ENCODE results near the gene DNAJB6. TPM values are rescaled to one million over a fixed set of nuclear protein-coding genes. Genes with fewer than 3 reads are reported as not detected.

DNAJB6 gene
- total RNA-seq (2014; rRNA removed; shearing (Covaris generic)) = 75.4 and 101 TPM in 2 replicates
- polyA plus RNA-seq (2014; cell fraction: nucleus; rRNA removed) = 85.5 and 99.8 TPM in 2 replicates

DNA sequence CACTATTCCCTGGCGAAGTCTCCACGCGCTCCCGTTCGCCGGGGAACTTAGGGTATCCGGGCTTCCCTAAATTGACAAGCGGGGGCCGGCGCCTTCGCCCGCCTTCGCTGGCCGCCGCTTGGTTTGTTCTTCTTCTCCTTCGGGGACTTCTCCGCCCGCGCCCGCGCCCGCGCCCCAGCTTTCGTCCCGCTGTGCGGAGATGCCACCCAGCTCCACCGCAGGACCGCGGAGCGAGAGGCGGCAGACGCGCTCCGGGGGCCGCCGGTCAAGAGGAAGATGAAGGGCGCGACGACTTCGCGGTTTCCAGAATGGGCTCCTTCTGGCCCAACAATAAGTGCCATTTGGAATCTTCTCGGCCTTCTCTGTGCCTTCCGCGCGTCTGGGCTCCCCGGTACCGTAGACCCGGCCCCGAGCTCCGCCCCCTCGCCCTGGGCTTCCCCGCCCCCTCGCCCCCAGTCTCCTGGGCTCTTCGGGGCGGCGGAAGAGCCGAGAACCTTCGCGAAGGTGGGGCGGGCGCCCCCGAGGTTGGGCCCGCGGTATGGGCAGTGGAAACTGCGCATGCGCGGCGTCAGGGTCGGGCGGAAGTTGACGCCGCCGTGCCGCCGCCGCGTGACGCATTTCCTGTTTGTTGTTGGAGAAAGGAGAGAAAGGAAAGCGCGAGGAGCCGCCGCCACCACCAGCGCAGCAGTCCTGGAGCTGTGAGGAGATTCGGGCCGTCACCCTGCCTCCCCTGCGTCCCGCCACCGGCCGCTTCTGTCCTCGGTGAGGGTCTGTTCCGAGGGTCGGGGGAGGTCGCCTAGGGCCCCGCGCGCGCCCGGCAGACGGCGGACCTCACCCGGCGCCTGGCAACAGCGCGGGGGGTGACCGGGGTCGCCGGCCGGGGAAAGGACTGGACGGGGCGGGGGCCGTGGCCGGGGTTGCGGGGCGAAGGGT, at the start of gene DNAJB6:
Gene DNAJB6, plus strand, starts transcription at position 622 of the 933 bp plus-strand sequence. CDS start 21,569 bp downstream, outside the sequence.
- peak; percentile 91 for DNase-seq (ENCODE audit: extremely low read depth, low read depth)

DNA sequence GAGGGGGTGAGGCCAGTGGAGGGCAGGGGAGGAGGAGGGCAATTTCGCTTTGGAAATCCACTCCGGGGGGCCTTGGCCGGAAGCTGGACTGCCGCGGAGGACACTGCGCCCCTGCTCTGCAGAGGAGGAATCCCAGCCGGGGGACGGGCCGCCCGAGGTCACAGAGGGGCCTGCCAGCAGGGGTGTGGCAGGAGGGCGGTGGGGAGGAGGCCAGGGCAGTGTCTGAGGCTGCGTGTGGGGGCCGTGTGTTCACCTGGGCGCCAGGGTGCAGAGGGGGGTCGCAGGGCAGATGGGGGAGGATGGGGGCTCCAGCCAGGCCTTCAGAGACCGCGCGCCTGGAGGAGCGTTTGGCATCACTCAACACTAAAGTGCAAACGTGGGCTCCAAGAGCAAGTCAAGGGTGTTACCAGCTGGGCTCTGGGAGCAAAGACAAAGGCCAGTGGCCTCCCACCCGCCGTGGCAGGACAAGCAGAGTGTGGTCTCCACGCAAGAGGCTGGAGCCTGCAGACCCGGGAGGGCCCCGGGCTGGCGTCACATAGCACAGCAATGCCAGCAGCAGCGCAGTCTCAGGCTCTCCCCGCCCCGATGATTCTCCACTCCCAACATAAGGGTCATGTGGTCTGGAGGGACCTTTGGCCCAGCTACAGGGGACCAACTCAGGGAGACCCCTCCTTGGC, 45.3 kb upstream of the DNAJB6 start:
- no peak for DNase-seq (ENCODE audit: extremely low read depth, low read depth)

DNA sequence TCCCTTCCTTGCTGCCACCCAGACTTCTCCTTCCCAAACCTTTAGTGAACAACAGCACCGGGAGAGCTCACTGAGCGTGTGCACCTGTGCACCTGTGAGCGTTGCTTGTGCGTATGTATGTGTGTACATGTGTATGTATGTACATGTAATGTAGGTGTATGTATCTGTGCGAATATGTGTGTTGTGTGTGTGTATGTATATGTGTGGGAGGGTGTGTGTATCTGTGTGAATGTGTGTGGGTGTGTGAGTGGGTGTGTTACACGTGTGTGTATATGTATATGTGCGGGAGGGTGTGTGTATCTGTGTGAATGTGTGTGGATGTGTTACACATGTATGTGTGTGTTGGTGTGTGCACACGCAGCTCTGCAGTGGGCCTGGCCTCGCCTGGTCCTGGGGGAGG, 44.5 kb upstream of the DNAJB6 start:
- no peak for DNase-seq (ENCODE audit: extremely low read depth, low read depth)

DNA sequence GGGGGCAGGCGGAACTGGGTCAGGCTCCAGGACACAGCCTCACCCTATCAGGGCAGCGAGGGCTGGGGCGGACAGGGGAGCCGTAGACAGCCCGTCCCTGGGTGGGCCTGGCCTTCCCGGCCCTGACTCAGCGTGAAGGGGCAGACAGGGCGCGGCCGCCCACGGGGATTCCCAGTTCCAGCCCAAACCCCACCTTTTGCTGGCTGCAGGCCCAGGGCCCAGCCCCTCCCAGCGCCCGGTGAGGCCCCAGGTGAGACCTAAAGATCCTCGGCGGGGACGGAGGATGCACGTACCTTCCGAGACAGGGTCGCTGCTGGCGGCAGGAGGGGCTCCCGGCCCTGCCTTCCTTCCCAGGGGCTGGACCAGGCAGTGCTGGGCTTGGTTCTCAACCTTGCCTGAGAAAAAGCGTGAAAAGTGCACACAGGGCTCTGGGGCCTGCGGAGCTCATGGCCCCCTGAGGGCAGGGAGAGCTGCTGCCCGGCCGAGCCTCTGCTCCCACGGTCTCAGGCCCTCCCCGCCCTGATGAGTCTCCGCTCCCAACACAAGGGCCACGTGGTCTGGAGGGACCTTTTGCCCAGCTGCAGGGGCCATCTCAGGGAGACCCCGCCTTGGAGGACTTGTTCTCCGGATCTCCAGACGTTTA, 43.9 kb upstream of the DNAJB6 start:
- DNase-seq (ENCODE audit: extremely low read depth, low read depth) = no peak

DNA sequence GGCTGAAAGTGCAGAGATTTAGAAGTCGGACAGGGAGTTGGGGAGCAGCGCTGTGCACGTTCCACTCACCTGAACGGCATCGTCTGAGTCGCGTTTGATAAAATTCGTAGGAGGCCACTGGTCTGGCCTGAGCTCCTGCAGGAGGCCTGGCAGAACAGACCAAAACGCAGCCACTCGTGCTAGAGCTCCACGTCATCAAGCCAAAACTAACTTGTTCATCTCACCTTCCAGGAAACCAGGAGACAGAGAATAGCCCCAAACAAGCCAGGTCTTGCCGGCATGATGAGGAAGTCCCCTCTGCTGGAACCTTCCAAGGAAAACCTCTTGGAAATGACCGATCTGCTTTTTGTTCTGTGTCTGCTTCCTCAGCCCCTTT, 43.4 kb upstream of the DNAJB6 start:
- no peak for DNase-seq (ENCODE audit: extremely low read depth, low read depth)

DNA sequence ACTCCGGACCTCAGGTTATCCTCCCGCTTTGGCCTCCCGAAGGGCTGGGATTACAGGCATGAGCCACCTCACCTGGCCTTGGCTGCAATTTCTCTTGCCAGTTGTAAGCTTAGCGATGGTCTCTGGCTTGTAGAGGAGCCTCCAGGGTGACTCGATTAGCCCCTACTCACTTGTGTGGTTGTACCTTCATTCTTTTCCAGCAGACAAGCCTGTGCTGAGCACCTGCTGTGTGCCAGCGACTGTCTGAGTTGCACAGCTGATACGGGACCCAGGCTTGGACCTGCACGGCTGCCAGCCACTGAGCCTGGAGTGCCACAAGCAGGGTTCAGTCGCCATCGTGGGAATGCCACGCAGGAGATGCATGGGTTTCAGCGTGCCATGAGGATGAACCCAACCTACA, 42.0 kb upstream of the DNAJB6 start:
- DNase-seq (ENCODE audit: extremely low read depth, low read depth) = no peak

DNA sequence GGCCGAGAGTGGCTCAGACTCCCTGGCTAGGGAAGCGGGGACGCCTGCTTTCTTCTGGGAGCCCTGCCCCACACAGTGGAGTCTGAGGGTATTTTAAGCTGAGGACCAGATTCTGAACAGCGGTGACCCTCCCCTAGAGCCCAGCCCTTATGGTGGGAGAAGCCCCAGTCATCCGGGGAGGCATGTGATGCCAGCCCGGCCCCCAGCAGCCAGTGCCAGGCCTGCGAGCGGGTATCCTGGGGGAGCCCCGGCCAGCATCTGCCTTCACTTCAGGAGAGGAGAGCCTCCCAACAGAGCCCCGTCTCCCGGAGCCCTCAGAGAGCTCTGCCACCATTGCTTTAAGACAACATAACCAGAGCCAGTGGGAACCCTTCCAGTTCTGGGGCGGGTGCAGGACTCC, 41.5 kb upstream of the DNAJB6 start:
- DNase-seq (ENCODE audit: extremely low read depth, low read depth) = no peak

DNA sequence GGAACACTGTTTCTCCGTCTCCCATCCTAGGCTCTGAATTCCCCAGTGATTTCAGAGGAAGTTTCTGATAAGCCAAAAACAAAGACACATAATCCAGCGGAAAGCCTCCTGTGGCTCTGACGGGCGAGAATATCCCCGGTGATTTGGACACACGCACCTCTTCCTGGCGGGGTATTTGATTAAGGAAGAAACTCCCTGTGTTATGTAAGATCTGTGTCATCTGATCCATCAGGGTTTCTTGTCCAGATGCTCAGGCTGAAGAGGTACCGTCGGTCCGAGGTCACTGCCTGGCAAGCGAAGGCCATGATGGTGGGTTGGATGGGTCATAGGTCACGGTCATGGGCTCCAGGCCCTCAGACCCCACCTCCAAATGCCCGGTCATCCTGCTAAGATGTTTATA, 39.6 kb upstream of the DNAJB6 start:
- DNase-seq (ENCODE audit: extremely low read depth, low read depth) = no peak

DNA sequence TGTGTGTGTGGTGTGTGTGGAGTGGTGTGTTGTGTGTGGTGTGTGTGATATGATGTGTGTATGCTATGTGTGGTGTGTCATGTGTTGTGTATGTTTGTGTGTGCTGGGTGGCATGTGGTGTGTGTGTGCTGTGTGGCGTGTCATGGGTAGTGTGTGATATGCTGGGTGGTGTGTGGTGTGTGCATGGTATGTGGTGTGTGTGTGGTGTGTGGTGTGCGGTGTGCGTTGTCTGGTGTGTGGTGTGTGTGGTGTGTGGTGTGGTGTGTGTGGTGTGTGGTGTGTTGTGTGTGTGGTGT, 37.5 kb upstream of the DNAJB6 start:
- DNase-seq (ENCODE audit: extremely low read depth, low read depth) = no peak

DNA sequence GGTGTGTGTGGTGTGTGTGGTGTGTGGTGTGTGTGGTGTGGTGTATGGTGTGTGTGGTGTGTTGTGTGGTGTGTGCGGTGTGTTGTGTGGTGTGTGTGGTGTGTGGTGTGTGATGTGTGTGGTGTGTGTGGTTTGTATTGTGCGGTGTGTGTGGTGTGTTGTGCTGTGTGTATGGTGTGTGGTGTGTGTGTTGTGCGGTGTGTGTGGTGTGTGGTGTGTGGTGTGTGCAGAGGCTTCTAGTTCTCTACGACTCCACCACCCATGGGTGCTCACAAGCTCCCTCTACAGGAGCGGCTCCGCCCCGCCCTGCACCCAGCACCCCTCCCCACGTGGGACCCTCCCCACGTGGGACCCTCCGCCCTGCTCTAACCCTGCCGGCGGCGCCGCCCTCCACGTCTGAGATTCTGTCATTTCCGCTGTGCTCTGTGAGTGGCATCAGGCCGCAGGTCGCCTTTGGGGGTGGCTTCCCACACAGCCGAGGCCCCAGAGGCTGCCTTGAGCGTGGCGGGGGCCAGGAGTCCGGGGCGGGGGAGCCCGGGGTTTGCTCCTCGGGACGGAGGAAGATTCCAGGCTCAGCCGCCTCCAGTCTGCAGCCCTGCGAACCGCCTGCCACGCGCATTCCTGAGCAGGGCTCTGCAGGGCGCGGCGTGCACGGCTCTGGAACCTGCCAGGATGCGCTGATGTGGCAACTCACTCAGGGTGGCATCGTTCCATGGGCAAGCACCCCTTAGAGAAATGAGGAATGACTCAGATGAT, 37.0 kb upstream of the DNAJB6 start:
- peak; percentile 46 for DNase-seq (ENCODE audit: extremely low read depth, low read depth)

DNA sequence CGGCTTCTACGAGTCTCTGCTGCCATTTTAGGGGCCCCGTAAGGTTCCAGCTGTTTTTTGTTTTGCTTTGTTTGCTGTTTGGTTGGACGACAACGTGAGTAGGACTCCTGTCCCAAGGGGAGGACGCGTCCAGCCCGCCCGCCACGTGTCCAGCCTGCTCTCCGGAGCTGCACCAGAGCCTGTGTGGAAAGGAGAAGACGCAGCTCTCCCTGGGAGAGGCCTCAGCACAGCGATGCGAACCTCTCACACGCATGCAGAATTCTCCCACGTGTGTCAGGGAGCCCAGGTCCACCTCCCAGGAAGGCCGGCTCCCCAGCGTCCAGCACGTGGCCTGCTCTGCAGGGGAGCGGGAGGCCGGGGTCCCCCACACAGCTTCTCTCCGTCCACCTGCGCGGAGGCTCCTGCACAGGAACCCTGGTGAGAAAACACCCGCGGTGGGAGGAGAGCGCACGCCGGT, 36.4 kb upstream of the DNAJB6 start:
- DNase-seq (ENCODE audit: extremely low read depth, low read depth) = no peak

DNA sequence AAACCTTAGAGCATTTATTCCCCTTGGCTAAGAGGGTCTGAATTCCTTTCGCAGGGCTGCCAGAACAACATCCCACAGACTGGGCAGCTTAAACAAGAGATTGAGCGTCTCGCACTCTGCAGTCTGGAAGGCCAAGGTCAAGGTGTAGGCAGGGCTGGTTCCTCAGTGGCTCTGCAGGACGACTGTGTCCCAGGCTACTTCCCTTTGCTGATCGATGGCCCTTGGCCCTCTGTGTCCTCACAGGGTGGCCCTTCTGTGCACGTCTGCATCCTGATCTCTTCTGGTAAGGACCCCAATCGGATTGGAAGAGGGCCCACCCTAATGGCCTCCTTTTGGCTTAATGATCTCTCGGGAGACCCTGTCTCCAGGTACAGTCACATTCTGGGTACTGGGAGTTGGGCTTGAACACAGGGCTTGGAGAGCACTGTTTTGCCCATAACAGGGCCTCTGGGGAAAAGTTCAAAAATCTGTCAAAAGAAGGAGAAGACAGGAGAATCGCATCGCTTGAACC, 35.1 kb upstream of the DNAJB6 start:
- no peak for DNase-seq (ENCODE audit: extremely low read depth, low read depth)

DNA sequence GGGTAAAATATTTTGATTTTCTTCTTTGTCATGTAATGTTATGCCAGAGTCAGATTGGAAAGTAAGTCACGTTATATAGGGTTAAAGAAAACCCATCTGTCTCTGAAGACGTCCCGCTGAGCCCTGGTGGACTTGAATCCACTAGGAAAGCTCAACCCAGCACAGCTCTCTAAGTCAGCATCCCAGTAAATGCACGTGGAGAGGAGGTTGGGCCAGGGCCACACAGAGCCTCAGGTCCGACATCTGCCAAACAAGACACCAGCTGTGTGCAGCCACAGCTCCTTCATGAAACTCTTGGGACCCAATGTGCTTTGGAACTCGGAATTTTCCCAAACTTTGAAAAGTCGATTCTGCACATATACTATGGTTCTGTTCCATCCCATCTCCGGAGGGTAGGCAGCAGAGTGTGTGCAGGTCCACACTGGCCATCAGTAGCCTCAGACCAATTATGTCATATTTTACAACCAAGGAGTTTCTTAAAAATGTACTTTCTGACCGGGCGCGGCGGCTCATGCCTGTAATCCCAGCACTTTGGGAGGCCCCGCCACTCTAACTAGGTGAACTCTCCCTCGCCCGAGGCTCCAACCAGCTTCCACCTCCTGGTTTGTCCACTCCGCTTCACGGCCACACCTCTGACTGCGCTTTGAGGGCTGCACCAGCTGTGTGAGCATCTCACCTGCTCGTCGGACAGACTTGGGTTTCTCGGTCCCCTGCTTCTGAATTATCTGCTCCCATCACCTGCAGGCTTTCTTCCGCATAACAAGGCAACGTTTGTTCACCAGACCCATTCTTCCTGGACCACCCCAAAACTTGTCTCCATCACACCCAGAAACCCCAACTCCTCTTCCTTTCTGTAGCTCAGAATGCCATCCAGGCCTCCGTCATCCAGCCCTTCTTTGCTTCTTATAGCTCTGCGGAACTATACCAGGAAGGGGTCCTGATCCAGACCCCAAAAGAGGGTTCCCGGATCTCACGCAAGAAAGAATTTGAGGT, 29.7 kb upstream of the DNAJB6 start:
- DNase-seq (ENCODE audit: extremely low read depth, low read depth) = no peak

DNA sequence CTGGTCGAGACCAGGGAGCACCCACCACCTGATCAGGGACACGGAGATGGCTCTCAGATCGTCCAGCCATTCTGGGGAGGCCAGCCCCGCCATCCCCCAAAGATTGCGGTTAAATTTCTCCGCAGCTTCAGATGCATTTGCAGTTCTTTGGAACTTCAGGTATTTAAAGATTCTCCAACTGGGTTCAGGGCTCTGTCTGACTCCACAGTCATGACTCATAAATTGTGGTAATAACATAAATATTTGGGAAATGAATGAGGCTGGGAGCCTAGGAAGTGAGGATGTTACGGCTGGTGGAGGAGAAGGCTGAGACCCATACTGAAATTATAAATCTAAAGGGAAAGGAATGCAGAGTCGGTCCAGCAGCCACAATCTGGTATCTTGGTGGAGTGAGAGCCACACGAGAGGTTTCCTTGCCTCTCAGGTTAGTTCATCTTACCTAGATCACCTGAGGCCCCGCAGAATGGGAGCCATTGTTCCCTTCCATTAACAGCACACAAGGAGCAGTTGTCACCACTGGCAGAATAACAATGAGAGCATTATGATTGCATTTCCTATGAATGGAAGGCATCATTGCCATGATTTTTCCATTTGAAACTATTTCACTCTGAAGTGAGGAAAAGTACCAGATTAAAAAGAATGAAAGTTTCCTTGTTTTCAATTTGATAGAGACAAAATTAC, 26.7 kb upstream of the DNAJB6 start:
- no peak for DNase-seq (ENCODE audit: extremely low read depth, low read depth)

DNA sequence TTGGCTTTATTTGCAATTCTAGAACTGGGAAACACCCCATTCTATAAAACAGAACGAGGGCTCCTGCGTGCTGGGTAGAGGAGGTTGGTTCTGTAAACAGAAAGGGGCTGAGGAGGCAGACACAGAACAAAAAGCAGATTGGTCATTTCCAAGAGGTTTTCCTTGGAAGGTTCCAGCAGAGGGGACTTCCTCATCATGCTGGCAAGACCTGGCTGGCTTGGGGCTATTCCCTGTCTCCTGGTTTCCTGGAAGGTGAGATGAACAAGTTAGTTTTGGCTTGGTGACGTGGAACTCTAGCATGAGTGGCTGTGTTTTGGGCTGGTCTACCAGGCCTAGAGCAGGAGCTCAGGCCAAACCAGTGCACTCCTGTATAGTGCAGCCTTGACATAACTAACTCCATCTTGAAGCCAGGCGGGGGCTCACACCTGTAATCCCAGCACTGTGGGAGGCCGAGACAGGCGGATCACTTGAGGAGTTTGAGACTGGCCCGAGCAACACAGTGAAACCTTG, 26.1 kb upstream of the DNAJB6 start:
- DNase-seq (ENCODE audit: extremely low read depth, low read depth) = no peak

DNA sequence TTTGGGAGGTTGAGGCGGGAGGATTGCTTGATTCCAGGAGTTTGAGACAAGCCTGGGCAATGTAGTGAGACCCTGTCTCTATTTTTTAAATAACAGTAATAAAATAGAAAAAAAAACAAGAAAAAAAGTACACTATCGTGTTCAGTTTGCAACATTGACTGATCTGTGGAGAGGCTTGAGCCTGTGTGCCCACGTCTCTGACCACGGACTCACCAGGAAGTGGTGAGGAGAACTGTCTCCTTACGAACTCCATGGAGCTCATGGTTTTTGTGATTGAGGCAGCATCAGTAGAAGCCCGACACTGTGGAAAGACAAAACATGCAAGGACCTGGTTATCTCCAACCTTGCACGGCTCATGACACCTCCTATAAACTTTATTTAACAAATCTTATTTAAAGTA, 23.9 kb upstream of the DNAJB6 start:
- no peak for DNase-seq (ENCODE audit: extremely low read depth, low read depth)

DNA sequence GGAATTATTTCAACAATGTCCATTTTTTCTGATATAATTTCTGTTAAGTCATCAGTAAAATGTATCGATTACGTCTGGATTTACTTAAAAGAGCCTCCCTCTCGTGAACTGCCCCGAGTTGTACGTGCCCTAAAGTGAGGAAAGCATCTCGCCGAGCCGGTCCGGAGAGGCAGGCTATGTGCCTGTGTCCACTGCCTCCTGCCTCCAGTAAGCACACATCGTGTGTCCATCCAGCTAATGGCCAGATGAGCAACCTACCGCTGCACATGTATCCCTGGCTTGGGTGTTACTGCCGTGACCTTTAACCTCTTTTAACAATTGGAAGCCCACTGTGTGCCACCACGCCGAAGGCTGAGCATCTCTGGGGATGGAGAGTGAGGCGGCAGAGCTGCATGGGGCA, 23.2 kb upstream of the DNAJB6 start:
- no peak for DNase-seq (ENCODE audit: extremely low read depth, low read depth)

DNA sequence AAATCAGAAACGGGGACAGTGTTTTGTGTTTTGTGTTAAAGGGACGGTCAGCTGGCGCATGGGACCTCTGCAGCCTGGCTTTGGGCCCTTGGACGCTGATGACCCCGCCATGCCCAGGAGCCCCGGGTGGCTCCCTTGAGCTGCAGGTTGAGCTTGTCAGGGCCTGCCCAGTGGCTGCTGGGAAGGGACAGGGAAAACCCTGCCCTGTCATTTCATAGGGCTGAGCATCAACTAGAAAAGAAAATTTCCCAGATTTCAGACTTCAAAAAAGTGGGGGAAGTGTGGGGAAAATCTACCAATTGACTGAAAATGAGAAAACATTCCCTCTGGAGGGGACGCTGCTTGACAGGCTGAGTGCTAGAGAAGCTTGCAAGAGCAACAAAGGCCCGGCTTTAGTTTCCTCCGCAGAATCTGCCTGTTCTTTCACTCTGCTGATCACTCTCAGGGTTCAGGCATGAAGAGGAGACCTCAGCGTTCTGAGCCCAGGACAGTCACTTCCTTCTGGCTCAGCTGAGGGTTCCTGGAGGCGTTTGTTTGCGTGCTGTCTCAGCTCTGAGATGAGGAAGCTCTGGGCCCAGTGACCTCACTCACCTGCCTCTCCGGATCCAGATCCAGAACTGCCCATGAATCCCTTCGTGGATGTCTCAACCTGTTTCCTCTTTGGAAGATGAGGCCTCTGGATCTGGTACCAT, 18.6 kb upstream of the DNAJB6 start:
- DNase-seq (ENCODE audit: extremely low read depth, low read depth) = no peak

Data from NCI-H460 (cell line).